Stimulated activated CD8-positive, alpha-beta memory T cell treated with anti-CD3 and anti-CD28 coated beads, Interleukin-2, amount 100 ng/mL, for 1 hour (primary cell): ENCODE measurements around the gene LEUTX.
"Not testable (repeated sequence)": the region's sequence is repeated elsewhere in the genome, so short reads cannot be mapped to it uniquely, and the experiment has no call there.

Source experiments
- DNase-seq, 2 donors: peaks; one replicate each; pipeline ENCODE4 v3.0.0-alpha.2; 2020; ENCODE audit warnings: low read depth in 2 of 2

The LEUTX gene

DNA sequence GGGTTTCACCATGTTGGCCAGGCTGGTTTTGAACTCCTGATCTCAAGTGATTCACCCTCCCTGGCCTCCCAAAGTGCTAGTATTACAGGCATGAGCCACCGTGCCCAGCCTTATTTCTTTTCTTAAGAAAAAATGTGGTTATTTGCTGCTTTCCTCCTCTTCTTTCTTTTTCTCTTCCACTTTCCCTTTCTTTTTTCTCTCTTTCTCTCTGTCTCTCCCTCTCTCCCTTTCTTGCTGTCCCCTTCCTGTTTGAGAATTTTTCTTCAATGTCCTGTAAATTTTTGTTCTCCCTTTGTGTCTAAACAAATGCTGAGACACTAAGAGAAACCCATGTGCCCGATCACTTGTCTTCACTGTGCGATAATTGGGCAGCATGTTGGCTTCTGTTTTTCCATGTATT is 2.2 kb downstream of the LEUTX start:
- DNase-seq, result no peak

DNA sequence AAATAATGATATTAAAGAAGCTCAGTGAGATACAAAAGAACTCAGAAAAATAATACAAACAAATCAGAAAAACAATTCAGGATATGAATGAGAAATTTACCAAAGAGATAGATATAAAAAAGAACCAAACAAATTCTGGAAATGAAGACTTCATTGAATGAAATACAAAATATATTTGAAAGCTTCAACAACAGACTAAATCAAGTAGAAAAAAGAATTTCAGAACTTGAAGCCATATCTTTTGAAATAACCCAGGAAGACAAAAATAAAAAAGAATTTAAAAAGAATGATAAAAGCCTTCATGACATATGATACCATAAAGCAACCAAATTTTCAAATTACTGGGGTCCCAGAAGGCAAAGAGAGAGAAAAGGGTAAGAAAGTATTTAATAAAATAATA is 9.6 kb downstream of the LEUTX start:
- no peak for DNase-seq

DNA sequence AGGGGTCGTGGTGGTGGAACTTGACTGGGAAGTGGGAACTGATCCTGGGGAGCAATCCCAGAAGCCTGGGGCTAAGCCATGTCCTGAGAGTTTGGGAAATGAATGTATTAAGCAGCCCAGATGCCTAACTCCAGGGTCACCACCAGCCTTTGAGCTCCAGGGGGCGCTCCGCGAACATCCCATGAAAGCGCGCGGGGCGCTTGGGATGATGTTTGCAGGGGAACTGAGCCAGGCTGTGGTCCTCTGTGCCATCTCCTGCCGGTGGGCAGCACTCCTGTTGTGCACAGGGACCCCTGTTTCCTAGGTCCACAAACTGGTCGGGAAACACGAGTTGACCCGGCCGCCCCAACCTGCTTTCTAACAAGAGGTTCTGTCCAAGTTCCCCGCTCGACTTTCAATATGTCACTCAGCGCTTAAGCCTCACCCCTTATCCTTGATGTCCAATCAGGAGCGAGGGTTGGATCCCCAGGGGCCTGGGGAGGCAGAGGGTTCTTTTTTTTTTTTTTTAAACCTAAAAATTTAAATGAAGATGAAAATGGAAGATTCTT is 14.4 kb downstream of the LEUTX start:
- peak; percentile 50 to 57 for DNase-seq

DNA sequence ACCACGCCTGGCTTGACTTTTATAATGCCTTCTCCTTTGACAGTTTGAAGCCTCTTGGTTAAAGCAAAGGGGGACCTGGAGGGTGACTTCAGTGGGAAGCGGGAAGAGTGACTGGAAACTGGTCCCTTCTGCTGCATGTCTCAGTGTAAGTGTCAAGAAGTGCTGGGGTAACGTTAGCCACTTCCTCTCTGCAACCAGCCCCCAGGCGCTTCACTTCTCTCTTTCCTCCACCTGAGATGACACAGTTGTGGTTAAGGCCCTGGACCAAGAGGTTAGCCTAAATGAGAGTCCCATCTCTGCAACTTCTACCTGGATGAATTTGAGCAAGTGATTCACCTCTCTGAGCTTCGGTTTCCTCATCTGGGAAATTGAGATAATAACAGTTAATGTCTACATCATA is 16.3 kb downstream of the LEUTX start:
- DNase-seq, result no peak

DNA sequence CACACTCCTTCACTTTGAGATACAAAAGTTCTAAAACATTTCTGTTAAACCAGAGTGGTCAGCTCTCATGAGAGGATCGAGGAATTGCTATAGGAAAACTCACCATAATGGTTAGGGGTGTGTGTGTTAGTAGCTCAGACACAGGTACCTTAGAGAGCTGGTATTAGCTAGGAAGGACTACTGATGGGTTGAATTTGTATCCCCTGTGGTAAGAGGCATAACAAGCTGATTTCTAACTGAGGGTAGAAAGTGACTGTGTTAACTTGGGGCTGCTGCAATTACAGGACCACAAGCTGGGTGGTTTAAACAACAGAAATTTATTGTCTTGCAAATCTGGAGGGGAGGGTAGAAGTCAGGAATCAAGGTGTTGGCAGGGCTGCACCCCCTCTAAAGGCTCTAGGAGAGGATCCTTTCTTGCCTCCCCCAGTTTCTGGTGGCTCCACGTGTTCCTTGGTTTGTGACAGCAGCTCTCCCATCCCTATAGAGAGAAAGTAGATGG is 17.4 kb downstream of the LEUTX start:
- DNase-seq, result no peak

DNA sequence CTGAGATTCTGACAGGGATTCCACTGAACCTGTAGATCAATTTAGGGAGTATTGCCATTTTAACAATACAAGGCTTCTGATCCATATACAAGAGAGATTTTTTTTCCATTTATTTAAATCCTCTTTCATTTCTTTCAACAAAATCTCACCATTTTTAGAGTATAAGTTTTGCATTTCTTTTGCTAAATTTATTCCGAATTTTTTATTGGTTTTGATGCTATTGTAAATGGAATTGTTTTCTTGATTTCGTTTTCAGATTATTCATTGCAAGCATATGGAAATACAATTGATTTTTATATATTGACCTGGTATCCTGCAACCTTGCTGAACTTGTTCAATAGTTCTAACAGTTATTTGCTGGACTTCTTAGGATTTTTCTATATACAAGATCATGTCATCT is 18.4 kb downstream of the LEUTX start:
- no peak for DNase-seq

DNA sequence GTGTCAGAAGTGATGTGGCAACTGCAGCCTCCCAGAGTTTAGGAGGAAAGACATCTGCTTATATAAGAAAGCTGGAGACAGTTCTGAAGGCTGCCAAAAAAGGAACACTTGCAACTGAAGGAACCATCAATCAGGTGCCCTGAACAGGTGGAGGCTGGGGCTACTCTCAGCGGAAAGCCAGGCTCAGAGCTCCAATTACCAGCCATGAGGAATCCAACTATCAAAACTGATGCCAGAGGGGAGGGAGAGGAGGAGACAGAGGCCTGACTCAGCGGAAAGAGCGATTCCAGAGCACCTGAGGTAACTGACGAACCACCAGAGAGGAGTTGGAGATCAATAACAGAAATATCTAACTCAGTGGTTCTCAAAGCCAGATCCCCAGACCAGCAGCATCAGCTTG is 24.3 kb downstream of the LEUTX start:
- no peak for DNase-seq

DNA sequence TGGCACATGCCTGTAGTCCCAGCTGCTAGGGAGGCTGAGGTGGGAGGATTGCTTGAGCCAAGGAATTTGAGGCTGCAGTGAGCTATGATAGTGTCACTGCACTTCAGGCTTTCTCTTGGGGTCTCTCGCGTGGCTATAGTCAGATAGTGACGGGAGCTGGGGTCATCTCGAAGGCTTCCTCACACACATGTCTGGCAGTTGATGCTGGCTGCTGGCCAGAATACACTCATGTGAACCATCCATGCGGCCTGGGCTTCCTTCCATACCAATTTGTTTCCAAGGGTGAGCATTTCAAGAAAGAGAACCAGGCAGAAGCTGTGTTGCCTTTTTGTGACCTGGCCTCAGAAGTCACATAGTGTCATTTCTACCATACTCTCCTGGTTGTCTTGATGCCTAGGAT is 26.4 kb downstream of the LEUTX start:
- no peak for DNase-seq

DNA sequence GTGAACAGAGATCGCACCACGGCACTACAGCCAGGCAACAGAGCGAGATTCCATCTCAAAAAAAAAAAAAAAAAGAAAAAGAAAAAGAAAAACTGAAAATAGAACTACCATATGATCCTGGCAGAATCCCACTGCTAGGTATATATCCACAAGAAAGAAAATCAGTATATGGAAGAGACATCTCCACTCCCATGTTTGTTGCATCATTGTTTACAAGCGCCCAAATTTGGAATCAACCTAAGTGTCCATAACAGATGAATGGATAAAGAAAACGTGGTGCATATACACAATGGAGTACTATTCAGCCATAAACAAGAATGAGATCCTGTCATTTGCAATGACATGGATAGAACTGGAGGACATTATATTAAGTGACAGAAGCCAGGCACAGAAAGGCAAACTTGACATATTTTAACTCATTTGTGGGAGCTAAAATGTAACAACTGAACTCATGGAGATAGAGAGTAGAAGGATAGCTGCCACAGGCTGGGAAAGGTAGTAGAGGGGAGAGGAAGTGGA is 29.3 kb downstream of the LEUTX start:
- no peak for DNase-seq

DNA sequence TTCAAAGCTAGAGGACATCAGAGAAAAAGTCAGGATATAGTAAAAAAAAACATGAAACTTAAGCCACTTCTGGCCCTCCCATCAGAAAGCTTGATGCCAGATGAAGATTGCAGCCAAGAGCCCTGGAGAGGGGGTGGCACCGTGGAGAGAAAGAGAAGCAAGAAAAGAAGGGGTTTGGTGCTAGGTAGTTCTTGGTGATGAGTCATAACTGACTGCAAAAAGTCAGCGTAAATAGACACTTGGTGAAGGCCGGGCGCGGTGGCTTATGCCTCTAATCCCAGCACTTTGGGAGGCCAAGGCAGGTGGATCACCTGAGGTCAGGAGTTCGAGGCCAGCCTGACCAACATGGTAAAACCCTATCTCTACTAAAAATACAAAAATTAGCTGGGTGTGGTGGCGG is 30.0 kb downstream of the LEUTX start:
- not testable (repeated sequence) for DNase-seq

DNA sequence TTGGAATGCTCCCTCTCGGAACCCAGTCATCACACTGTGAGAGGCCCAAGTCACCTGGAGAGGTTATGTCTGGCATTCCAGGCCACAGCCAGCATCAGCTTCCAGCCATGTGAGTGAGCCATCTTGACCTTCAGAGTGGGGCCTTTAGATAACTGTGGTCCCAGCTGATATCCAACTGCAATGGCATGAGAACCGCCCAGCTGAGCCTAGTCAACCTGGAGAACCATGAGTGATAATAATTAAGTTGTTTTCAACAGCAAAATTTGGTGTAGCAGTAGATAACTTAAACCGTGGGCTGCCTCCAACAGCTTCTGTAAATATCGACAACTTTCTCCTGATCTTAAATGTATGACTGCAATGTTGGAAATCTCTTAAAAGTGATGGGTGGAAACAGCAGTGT is 30.7 kb downstream of the LEUTX start:
- no peak for DNase-seq

DNA sequence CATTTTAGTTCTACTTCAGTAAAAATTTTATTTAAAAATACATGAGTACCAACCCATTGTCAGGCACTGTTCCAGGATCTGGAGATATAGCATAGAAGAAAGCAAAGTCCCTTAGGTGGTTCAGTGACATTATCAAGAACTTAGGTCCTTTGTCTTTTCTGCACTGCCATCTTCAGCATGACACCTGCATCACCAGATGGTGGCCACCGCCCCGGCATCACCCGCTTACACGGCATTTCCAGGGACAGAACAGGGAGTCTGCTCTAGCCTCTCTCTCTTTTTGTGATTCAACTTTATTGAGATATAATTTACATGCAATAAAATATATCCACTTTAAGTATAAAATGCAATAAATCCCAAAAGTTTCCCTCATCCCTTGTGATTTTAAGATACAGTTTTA is 31.8 kb downstream of the LEUTX start:
- no peak for DNase-seq

DNA sequence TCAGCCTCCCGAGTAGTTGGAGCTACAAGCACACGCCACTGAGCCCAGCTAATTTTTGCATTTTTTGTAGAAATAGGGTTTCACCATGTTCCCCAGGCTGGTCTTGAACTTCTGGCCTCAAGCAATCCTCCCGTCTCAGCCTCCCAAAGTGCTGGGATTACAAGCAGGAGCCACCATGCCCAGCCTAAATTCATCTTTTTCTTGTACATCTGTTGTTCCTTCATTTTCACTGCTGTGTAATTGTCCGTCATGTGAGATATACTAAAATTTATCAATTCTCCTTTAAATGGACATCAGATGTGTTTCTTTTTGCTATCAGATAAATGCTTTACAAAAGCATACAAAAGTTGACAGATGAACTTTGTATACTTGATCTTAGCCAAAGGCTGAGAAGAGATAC is 32.4 kb downstream of the LEUTX start:
- DNase-seq, result no peak

DNA sequence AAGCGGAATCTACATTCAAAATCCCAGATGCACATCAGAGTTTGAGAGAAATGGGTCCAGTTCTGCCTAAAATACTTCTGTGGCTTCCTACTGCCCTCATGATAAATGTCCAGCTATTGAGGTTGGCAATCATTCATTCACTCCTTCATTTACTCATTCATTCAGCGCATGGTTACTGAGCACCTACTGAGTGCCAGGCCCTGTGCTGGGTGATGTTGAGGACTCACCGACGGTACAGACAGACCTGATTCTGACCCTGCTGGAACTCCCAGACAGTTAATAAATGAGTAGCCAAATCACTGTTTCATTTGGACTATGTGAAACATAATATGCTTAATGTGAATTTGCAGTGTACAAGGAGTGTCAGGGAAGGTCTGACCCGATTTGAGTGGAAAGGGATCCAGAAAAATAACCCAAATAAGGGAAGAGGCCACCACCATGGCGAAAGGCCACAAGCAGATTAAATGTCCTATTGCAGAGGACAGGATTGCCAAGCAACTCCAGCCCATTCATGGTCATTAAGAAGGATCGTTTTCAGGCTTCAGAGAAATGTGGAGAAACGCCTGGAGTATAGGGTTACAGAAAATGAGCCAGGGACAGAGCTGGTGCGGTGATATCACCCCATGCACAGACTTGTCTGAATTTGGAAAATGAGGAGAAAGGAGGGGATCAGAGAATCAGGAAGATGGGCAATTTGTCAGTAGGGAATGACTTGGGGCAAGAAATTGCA is 34.8 kb downstream of the LEUTX start:
- DNase-seq, result no peak

DNA sequence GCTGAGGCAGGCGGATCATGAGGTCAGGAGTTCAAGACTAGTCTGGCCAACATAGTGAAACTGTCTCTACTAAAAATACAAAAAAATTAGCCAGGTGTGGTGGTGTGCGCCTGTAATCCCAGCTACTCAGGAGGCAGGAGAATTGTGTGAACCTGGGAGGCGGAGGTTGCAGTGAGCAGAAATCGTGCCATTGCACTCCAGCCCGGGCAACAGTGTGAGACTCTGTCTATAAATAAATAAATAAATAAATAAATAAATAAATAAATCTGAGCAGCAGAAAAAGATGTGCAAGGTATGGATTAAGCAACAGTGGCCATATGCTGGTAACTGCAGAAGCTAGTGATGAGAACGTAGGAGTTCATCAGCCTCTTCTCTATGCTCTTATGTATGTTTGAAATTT is 35.5 kb downstream of the LEUTX start:
- DNase-seq, result not testable (repeated sequence)

DNA sequence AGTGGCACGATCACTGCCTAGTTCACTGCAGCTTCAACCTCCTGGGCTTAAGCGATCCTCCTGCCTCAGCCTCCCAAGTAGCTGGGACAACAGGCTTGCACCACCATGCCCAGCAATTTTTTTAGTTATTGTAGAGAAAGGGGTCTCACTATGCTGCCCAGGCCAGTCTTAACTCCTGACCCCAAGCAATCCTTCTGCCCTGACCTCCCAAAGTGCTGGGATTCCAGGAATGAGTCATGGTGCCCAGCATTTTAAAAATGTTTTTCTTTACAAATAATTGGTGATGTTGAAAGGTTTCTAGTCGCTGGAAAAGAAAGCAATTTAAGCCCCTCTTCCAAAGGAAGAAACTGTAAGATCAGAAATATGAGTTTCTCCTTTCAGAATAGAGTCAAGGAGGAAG is 35.9 kb downstream of the LEUTX start:
- DNase-seq, result no peak

DNA sequence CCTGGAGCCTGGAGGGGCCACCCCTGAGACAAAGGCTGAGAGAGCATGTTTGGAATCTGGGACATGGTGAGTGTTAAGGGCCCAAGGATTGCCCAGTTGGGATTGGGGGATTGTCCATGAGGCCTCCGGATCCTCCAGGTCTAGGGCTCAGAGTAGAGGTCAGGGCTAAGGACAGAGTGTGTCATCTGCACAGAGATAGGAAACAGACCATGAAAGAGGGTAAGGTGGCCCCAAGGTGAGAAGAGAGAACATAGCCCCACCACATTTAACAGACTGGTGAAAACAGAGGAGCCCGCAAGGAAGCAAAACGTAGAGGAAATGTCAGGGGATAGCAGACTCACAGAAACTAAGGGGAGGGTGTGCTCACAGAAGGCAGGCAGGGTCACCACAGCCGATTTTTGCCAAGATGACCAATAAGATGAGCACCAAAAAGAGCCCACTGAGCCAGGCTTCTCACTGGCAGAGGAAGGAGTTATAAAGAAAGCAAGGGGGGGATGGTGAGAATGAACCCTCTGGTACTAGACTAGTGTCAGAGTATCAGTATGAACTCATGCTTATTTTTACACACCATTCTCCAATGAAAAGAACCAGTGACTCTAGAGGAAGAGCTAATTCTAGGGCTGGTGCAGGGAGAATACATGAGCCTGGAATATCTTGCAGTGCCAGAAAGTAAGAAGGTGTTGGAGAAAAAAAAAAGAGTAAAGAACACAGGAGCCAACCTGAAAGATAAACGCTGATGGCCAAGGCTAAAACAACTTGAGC is 37.8 kb downstream of the LEUTX start:
- no peak for DNase-seq

DNA sequence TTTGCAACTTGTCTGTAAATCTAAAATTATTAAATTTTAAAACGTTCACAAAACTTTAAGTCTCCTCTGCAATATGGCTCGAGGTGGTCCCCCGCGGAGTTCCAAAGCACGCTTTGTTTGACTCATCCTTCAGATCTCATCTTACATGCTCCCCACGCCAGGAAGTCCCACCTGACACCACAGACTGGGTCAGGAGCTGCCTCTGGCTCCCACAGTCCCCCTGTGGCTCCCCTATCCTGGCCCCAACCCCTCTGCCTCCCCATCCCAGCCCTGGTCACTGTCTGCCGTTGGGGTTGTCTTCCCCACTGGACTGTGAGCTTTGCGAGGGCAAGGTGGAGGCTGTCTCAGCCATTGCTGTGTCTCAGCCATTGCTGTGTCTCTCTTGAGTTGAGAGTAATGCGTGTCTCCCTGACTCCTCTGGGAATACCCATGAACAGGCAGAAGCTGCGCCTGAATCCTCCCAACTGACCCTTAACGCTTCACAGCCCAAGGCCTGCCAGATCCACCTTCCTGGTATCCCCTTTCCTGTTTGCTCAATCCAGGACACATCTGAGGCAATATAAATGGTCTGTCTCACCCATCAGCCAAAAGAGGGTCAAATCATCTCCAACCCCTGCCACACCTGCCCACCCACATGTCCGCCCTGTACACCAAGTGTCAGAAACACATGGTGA is 39.4 kb downstream of the LEUTX start:
- DNase-seq, result no peak

DNA sequence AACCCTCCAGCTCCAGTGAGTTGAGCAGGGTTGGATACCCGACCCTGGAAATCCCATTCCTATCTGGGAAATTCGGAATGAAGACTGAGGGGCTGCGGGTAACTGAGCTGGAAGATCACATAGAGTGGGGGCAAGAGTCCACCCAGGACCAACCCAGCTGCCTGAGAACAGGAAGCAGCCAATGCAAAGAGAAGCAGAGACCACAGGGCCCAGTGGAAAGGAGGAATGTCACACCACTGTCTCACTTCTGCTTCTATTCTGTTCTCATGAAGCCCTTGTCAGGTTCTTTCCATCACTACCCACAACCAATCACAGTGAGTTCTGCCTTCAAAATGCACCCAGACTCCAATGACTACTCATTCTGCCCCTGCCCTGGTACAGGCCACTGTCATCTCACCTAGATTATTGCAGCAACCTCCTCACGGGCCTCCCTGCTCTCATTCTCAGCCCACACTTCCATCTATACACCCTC is 40.0 kb downstream of the LEUTX start:
- DNase-seq, result no peak

DNA sequence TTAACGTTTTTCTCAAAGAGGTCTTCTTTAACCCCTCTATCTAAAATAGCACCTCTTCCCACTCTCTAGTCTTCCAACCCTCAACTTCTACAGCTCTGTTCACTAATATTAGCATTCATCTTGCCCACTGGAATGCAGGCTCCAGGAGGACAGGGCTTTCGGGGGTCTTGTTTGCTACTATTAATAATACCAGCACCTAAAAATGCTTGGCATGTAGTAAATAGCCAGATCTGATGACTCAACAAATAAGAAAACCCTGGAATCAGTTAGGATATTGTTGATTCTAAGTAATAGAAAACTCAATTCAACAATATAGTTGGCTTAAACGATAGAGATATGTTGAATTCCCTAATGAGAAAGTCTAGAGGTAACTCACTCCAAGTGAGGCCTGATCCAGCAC is 41.1 kb downstream of the LEUTX start:
- no peak for DNase-seq

DNA sequence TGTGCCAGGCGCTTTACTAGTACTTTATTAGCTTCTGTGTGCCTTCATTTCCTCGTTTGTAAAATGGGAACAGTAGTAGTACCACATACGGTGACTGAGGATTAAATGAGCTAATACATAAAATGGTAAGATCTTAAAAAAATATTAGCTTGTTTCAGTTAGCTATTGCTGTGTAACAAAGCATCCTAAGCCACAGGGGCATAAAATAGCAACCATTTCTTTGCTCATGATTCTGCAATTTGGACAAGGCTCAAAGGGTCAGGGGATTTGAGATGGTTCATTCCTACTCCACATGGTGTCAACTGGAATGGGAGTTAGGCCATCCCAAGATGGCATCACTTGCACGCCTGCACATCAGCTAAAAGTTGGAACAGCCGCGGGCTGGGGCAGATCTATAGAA is 42.0 kb downstream of the LEUTX start:
- no peak for DNase-seq

DNA sequence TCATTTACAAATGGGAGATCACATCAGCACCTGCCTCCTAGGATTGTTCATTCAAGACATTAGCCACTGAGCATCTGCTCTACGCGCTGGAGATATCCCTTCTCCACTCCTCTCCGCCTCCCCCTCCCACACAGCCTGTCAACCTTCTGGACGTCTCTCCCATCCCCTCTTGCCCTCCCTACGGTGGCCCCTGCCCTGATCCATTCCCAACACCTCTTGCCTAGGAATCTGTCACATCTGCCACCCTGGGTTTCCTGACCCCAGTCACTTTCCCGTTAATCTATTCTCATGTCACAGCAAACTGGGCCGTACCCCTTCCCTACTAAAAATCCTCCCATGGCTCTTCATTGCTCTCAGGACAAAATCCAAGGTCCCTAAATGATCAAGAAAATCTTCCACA is 45.0 kb downstream of the LEUTX start:
- DNase-seq, result no peak
